HEK293 (cell line): ENCODE data around the gene GLRX.

ENCODE experiments used
- CTCF ChIP-seq: fragments of 450-650 bp; formaldehyde crosslinking; IDR thresholded peaks from 2 replicates; pipeline ENCODE4 v1.5.1; 2016; ENCODE audit warnings: missing biosample characterization, missing genetic modification characterization
- PBX3 ChIP-seq: sonication (generic); formaldehyde crosslinking; IDR thresholded peaks from 2 replicates; pipeline ENCODE4 v1.8.1; 2022; ENCODE audit warnings: mild to moderate bottlenecking, moderate library complexity, missing genetic modification reagents
- ZBTB26 ChIP-seq: fragments of 450-650 bp; formaldehyde crosslinking; optimal IDR thresholded peaks from 2 replicates; pipeline ENCODE3; 2016; ENCODE audit warnings: missing biosample characterization, mild to moderate bottlenecking, missing genetic modification characterization
- ZBTB7A ChIP-seq: fragments of 450-650 bp; formaldehyde crosslinking; IDR thresholded peaks from 2 replicates; pipeline ENCODE4 v1.5.1; 2016; ENCODE audit warnings: low read depth, missing biosample characterization, missing genetic modification characterization
- ZFP69B ChIP-seq: fragments of 450-650 bp; formaldehyde crosslinking; IDR thresholded peaks from 2 replicates; pipeline ENCODE4 v1.5.1; 2016; ENCODE audit warnings: missing biosample characterization, missing genetic modification characterization
- ZNF121 ChIP-seq: fragments of 450-650 bp; formaldehyde crosslinking; IDR thresholded peaks from 2 replicates; pipeline ENCODE4 v1.5.1; 2016; ENCODE audit warnings: missing biosample characterization, missing genetic modification characterization
- ZNF274 ChIP-seq, 2 experiments: fragments of 200-500 bp in 1 of 2; fragments of 450-650 bp in 1 of 2; sonication (Bioruptor generic) in 1 of 2; formaldehyde crosslinking in 1 of 2; IDR thresholded peaks; 2 replicates each; pipeline versions ENCODE4 v1.5.1 to v1.6.1; 2014 to 2016; ENCODE audit warnings: borderline replicate concordance in 1 of 2, inconsistent platforms in 1 of 2, low read length in 1 of 2, missing biosample characterization in 1 of 2, missing genetic modification characterization in 1 of 2

GRCh38 chr5:95846554-95847260 lies 24.2 kb upstream of the GLRX start:
- TF ChIP-seq ZBTB26 (tag by site-specific recombination) (no peak), ZNF274 (IDR thresholded peaks at IDR 0.05; ENCODE audit: low read length) (no peak), ZNF274 (tag by site-specific recombination; IDR thresholded peaks at IDR 0.05; ENCODE audit: borderline replicate concordance) (no peak), ZNF121 (tag by site-specific recombination) (no peak), CTCF (tag by site-specific recombination) (peak; percentile 73), PBX3 (CRISPR knock-in tag) (no peak), ZBTB7A (tag by site-specific recombination) (no peak), ZFP69B (peak; percentile 81)
